Neural crest cell (in vitro differentiated cells): ENCODE measurements around the gene ALS2CL. TPM values are rescaled to one million over a fixed set of nuclear protein-coding genes. Genes with fewer than 3 reads are reported as not detected.

Experiments
- DNase-seq: peaks from one replicate; pipeline ENCODE4 v3.0.0; 2021; ENCODE audit warnings: low read depth, mixed read lengths, low spot score
- H3K27ac Mint-ChIP-seq: one replicate; pipeline ENCODE4 v1.8.0; 2021; ENCODE audit warnings: mild to moderate bottlenecking, mixed read lengths; ENCODE audit not compliant: unreplicated experiment
- H3K27me3 Mint-ChIP-seq: 2 replicates; pipeline ENCODE4 v1.8.0; 2021; ENCODE audit warnings: low read depth, mild to moderate bottlenecking, mixed read lengths
- H3K36me3 Mint-ChIP-seq: 2 replicates; pipeline ENCODE4 v1.8.0; 2021; ENCODE audit warnings: low read depth, mild to moderate bottlenecking, mixed read lengths
- H3K4me1 Mint-ChIP-seq: 2 replicates; pipeline ENCODE4 v1.8.0; 2021; ENCODE audit warnings: mixed read lengths
- H3K4me3 Mint-ChIP-seq: one replicate; pipeline ENCODE4 v1.8.0; 2021; ENCODE audit warnings: mild to moderate bottlenecking, mixed read lengths
- H3K9me3 Mint-ChIP-seq: 2 replicates; pipeline ENCODE4 v1.8.0; 2021; ENCODE audit warnings: mixed read lengths
- total RNA-seq: library from RNA; stranded (reverse); gene quantifications from 2 replicates; pipeline ENCODE4 v1.2.1, GENCODE V29; 2021
- TF ChIP-seq, protein P1 (sequence below): fragments of 200-600 bp; sonication (generic); conservative IDR thresholded peaks from 2 replicates; pipeline ENCODE4 v1.5.0; 2021; ENCODE audit warnings: antibody characterized with exemption, mild to moderate bottlenecking

ALS2CL gene
- total RNA-seq, 1 donor from 2014 or later: 0.26 TPM

DNA sequence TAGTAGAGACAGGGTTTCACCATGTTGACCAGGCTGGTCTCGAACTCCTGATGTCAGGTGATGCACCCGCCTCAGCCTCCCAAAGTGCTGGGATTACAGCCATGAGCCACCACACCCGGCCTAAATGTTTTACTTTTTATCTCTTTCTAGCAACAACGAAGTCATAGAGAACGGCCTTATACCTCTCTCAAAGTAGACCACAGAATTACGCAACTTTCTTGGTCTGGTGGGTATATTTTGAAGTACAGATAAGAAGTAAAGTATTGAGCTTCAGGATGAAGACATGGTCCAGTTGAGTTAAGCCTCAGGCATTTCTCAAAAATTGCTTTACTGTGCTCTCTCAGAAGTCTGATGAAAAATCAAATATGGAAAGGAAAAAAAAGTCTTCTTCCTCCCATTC lies 50.5 kb downstream of the ALS2CL start:
- no peaks in the 10 kb centered on the region for H3K36me3 Mint-ChIP-seq
- TF ChIP-seq, protein P1, sequence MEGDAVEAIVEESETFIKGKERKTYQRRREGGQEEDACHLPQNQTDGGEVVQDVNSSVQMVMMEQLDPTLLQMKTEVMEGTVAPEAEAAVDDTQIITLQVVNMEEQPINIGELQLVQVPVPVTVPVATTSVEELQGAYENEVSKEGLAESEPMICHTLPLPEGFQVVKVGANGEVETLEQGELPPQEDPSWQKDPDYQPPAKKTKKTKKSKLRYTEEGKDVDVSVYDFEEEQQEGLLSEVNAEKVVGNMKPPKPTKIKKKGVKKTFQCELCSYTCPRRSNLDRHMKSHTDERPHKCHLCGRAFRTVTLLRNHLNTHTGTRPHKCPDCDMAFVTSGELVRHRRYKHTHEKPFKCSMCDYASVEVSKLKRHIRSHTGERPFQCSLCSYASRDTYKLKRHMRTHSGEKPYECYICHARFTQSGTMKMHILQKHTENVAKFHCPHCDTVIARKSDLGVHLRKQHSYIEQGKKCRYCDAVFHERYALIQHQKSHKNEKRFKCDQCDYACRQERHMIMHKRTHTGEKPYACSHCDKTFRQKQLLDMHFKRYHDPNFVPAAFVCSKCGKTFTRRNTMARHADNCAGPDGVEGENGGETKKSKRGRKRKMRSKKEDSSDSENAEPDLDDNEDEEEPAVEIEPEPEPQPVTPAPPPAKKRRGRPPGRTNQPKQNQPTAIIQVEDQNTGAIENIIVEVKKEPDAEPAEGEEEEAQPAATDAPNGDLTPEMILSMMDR: no peak
- H3K4me3 Mint-ChIP-seq: no peak overlapping the region
- H3K4me1 Mint-ChIP-seq: no peaks in the 10 kb centered on the region
- peaks cover 12% of the 10 kb centered on the region for H3K9me3 Mint-ChIP-seq
- no peak for DNase-seq
- no peak overlapping the region for H3K27ac Mint-ChIP-seq
- peaks cover 3% of the 10 kb centered on the region for H3K27me3 Mint-ChIP-seq

DNA sequence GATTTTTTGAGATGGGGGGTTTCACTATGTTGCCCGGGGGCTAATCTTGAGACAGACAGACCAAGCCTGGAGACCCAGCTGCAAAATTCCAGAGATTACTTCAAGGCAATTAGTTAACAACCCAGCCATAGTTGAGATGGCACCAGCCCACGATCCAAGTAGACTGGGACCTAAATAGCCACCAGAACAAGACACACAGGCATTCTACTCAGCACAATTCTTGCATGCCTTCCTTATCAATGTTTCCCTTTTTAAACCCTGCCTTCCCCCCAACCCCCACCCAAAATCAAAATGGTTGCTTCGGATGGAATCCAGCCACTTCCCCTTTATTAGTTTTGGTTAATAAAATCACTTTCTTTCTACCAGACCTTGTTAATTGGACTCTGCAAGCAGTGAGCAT lies 52.6 kb downstream of the ALS2CL start:
- Mint-ChIP-seq H3K27ac (no peak overlapping the region), H3K4me1 (no peaks in the 10 kb centered on the region), H3K9me3 (peaks cover 12% of the 10 kb centered on the region), H3K36me3 (no peaks in the 10 kb centered on the region), H3K27me3 (no peaks in the 10 kb centered on the region), H3K4me3 (no peak overlapping the region)
- TF ChIP-seq, protein P1: no peak
- no peak for DNase-seq

DNA sequence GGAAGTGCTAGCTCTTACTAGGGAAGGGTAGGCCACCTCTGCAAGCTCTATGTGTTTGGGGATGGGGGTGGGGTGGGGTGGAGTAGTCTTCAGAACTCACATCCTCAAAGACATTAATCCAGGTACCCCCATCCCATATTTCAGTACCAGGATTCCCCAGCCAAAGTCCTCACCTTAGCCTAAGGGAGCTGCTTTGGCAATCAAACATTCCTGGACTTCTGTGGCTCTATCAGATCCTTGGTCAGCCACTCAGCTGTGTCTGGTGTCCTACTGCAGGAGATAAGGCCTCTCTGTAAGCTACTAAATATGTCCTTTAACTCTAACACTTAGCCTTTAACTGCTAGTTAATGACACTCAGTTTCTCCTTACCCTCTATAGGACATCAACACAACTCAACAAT lies 54.3 kb downstream of the ALS2CL start:
- Mint-ChIP-seq H3K4me1 (no peaks in the 10 kb centered on the region), H3K27ac (no peak overlapping the region), H3K36me3 (no peaks in the 10 kb centered on the region), H3K9me3 (peaks cover 12% of the 10 kb centered on the region), H3K4me3 (no peak overlapping the region), H3K27me3 (no peaks in the 10 kb centered on the region)
- TF ChIP-seq, protein P1: no peak
- no peak for DNase-seq

DNA sequence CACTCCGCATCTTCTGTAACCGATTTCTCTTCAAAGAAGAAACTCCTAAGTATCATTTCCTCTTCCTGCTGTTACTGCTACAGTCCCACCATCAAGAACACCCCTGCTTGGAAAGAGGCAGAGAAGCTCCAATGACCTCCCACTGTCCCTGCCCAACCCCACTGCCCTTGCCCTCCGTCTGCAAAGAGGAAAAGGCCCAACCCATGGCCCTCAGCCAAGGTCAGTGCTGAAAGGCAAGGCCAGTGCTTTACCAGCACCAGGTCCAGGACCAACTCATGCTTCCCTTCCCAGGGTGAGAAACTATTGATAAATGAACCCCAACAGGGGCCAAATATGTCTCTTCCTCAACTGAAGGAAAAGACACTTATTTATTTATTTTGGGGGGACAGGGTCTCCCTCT lies 58.6 kb downstream of the ALS2CL start:
- TF ChIP-seq, protein P1: no peak
- DNase-seq: no peak
- Mint-ChIP-seq H3K9me3 (peaks cover 5% of the 10 kb centered on the region), H3K4me1 (peaks cover 8% of the 10 kb centered on the region), H3K36me3 (no peaks in the 10 kb centered on the region), H3K27ac (no peak overlapping the region), H3K4me3 (no peak overlapping the region), H3K27me3 (no peaks in the 10 kb centered on the region)

DNA sequence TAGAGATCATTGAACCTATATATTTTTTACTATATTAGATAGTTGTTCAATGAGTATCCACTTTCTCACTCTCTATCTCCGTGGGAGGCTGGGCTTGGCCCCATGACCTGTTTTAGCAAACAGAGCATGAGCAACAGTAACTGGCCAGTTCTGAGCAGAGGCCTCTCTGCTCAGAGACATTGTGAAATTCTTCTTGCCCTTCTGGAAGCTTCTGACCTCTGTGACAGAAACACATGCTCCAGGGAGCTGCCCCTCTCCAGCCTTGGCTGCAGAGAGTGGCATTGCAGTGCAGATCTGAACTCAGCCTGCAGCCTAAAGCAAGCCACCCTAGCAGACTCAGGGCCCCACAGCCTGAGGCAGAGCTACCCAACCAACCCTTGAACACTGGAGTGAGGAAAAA lies 60.7 kb downstream of the ALS2CL start:
- H3K27me3 Mint-ChIP-seq: no peaks in the 10 kb centered on the region
- peaks cover 25% of the 10 kb centered on the region for H3K4me1 Mint-ChIP-seq
- DNase-seq: no peak
- H3K9me3 Mint-ChIP-seq: no peaks in the 10 kb centered on the region
- TF ChIP-seq, protein P1: no peak
- no peak overlapping the region for H3K4me3 Mint-ChIP-seq
- H3K36me3 Mint-ChIP-seq: no peaks in the 10 kb centered on the region
- H3K27ac Mint-ChIP-seq: peak overlapping the region; percentile 78
